B cell (primary cell): ENCODE data around the gene REN. TPM values are rescaled to one million over a fixed set of nuclear protein-coding genes. Genes with fewer than 3 reads are reported as not detected.

ENCODE experiments used
- ATAC-seq: fragments of 200-7000 bp; cut with Tn5 transposase; one replicate; pipeline ENCODE4 v1.10.0; 2021; ENCODE audit warnings: low read depth, mild to moderate bottlenecking, moderate number of reproducible peaks, moderate library complexity
- CTCF ChIA-PET: fragments of 350-600 bp; sonication (Branson Sonifier 250); formaldehyde crosslinking; loops from one replicate; lab custom pipeline; 2021; ENCODE audit warnings: antibody characterized with exemption, inconsistent platforms; lab: Charles Lee
- POLR2A ChIA-PET: fragments of 350-600 bp; sonication (Branson Sonifier 250); formaldehyde crosslinking; loops from one replicate; lab custom pipeline; 2021; ENCODE audit warnings: antibody characterized with exemption; lab: Charles Lee
- DNase-seq: peaks from one replicate; pipeline ENCODE4 v3.0.0; 2013
- H2AFZ ChIP-seq: 2 replicates; pipeline ENCODE4 v1.6.1; 2012; ENCODE audit warnings: mild to moderate bottlenecking, low read depth, low read length; ENCODE audit not compliant: insufficient read depth, poor library complexity, severe bottlenecking
- H3K27ac ChIP-seq, 2 donors: 1 replicate in 1 of 2; 2 replicates in 1 of 2; pipeline ENCODE4 v1.5.1; 2012 to 2013; ENCODE audit warnings: low read length in 2 of 2, mild to moderate bottlenecking in 2 of 2, moderate library complexity in 1 of 2
- H3K27me3 ChIP-seq, 4 experiments: fragments of 200-600 bp in 1 of 4; sonication (generic) in 1 of 4; replicated peaks in 1 of 4; 1 replicate in 2 of 4; 2 replicates in 2 of 4; pipeline versions ENCODE4 v1.6.1 to v1.7.0; 2013 to 2016; ENCODE audit warnings: low read length in 3 of 4, mild to moderate bottlenecking in 2 of 4, mixed read lengths in 1 of 4, moderate library complexity in 1 of 4; ENCODE audit not compliant: insufficient read depth in 4 of 4, control insufficient read depth in 3 of 4; ENCODE audit errors: control extremely low read depth in 1 of 4
- H3K36me3 ChIP-seq, 2 experiments: replicated peaks in 1 of 2; 1 replicate in 1 of 2; 2 replicates in 1 of 2; pipeline versions ENCODE4 v1.6.1 to v1.7.1; 2013; ENCODE audit warnings: low read length in 1 of 2; ENCODE audit not compliant: insufficient read depth in 2 of 2, control insufficient read depth in 1 of 2; ENCODE audit errors: control extremely low read depth in 1 of 2, extremely low read depth in 1 of 2
- H3K4me1 ChIP-seq, 2 donors: fragments of 200-600 bp in 1 of 2; sonication (generic) in 1 of 2; 1 replicate in 1 of 2; 2 replicates in 1 of 2; pipeline versions ENCODE4 v1.5.1 to v1.6.1; 2013 to 2017; ENCODE audit warnings: low read length in 2 of 2; ENCODE audit not compliant: control insufficient read depth in 2 of 2, insufficient read depth in 2 of 2
- H3K4me2 ChIP-seq: replicated peaks from 2 replicates; pipeline ENCODE3; 2012; ENCODE audit warnings: mild to moderate bottlenecking, low read depth, low read length; ENCODE audit not compliant: poor library complexity, severe bottlenecking
- H3K4me3 ChIP-seq, 5 experiments: fragments of 200-600 bp in 1 of 5; sonication (generic) in 1 of 5; 1 replicate in 3 of 5; 2 replicates in 2 of 5; pipeline versions ENCODE4 v1.5.1 to v1.7.0; 2011 to 2016; ENCODE audit warnings: low read length in 4 of 5, mild to moderate bottlenecking in 4 of 5, low read depth in 2 of 5, control low read depth in 1 of 5, moderate library complexity in 1 of 5; ENCODE audit not compliant: insufficient read depth in 1 of 5; ENCODE audit errors: control extremely low read depth in 1 of 5, extremely low read depth in 1 of 5
- H3K79me2 ChIP-seq: fragments of 200-600 bp; sonication (generic); one replicate; pipeline ENCODE4 v1.6.0; 2016; ENCODE audit warnings: low read length; ENCODE audit not compliant: control insufficient read depth, insufficient read depth
- H3K9ac ChIP-seq: fragments of 200-600 bp; sonication (generic); 2 replicates; pipeline ENCODE4 v1.6.1; 2017; ENCODE audit warnings: mild to moderate bottlenecking, low read length, moderate library complexity
- H3K9me3 ChIP-seq, 3 donors: one replicate each; pipeline versions ENCODE4 v1.6.1 to v1.7.1; 2013; ENCODE audit warnings: low read length in 2 of 3; ENCODE audit not compliant: control insufficient read depth in 2 of 3, insufficient read depth in 1 of 3; ENCODE audit errors: control extremely low read depth in 1 of 3
- H4K20me1 ChIP-seq: 2 replicates; pipeline ENCODE4 v1.6.0; 2012; ENCODE audit warnings: mild to moderate bottlenecking, low read length; ENCODE audit not compliant: insufficient read depth, control insufficient read depth, poor library complexity, severe bottlenecking
- H3K27ac Mint-ChIP-seq: one replicate; pipeline ENCODE4 v1.8.0; 2021; ENCODE audit warnings: mixed read lengths
- H3K27me3 Mint-ChIP-seq: one replicate; pipeline ENCODE4 v1.8.0; 2021; ENCODE audit warnings: mixed read lengths
- H3K4me1 Mint-ChIP-seq: one replicate; pipeline ENCODE4 v1.8.0; 2021; ENCODE audit warnings: mixed read lengths
- H3K4me3 Mint-ChIP-seq: one replicate; pipeline ENCODE4 v1.8.0; 2021; ENCODE audit warnings: mixed read lengths
- H3K9me3 Mint-ChIP-seq: one replicate; pipeline ENCODE4 v1.8.0; 2022; ENCODE audit warnings: mixed read lengths; ENCODE audit not compliant: insufficient read depth
- EZH2 ChIP-seq: IDR thresholded peaks from 2 replicates; pipeline ENCODE4 v1.6.1; 2012; ENCODE audit warnings: borderline replicate concordance, low read depth, mild to moderate bottlenecking, moderate library complexity, low read length; ENCODE audit not compliant: insufficient read depth, poor library complexity, severe bottlenecking
- WGBS: methylation state at CpG from one replicate; pipeline ENCODE4 v1.1.5; 2013; ENCODE audit warnings: missing lambda C conversion rate; ENCODE audit not compliant: insufficient coverage; 5-methylcytosine and 5-hydroxymethylcytosine counted together
- intact Hi-C: fragments of 100-400 bp; cut with micrococcal nuclease; formaldehyde crosslinking; loops from one replicate; pipeline ENCODE4 v1.10.0; 2022
- polyA plus RNA-seq: library from polyadenylated mRNA; depleted of rRNA; stranded (reverse); fragments of >200 nt; gene quantifications from 2 replicates; pipeline ENCODE4 v1.2.3, GENCODE V29; 2012
- total RNA-seq, 2 donors: library from RNA; stranded (reverse); fragments of 120-200 nt in 1 of 2; gene quantifications; 1 replicate in 1 of 2; 2 replicates in 1 of 2; pipeline versions ENCODE4 v1.2.3 to v1.2.4, GENCODE V29; 2013 to 2022
- TF ChIP-seq, protein P1 (sequence below): fragments of 200-600 bp; IDR thresholded peaks from one replicate; pipeline ENCODE4 v1.8.0; 2022; ENCODE audit warnings: antibody characterized with exemption, mild to moderate bottlenecking

Gene REN
- total and polyA plus RNA-seq, 2 donors (not counting 1 experiment from before 2014, with no cell fraction given): not detected

GRCh38 chr1:204106825-204107224 is 59.3 kb downstream of the REN start:
- H3K27ac ChIP-seq: no peak overlapping the region
- peaks cover 0 to 10% (median 0%) of the 10 kb centered on the region in 4 experiments for H3K27me3 ChIP-seq
- no peaks in the 10 kb centered on the region for H3K36me3 ChIP-seq
- no peak overlapping the region for H2AFZ ChIP-seq
- intact Hi-C loops: no loop called here
- TF ChIP-seq, protein P1, sequence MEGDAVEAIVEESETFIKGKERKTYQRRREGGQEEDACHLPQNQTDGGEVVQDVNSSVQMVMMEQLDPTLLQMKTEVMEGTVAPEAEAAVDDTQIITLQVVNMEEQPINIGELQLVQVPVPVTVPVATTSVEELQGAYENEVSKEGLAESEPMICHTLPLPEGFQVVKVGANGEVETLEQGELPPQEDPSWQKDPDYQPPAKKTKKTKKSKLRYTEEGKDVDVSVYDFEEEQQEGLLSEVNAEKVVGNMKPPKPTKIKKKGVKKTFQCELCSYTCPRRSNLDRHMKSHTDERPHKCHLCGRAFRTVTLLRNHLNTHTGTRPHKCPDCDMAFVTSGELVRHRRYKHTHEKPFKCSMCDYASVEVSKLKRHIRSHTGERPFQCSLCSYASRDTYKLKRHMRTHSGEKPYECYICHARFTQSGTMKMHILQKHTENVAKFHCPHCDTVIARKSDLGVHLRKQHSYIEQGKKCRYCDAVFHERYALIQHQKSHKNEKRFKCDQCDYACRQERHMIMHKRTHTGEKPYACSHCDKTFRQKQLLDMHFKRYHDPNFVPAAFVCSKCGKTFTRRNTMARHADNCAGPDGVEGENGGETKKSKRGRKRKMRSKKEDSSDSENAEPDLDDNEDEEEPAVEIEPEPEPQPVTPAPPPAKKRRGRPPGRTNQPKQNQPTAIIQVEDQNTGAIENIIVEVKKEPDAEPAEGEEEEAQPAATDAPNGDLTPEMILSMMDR: no peak
- no peak for TF ChIP-seq EZH2
- ChIA-PET POLR2A (no interaction called here), CTCF (no interaction called here)
- Mint-ChIP-seq H3K4me3 (no peak overlapping the region), H3K27me3 (peaks cover 3% of the 10 kb centered on the region), H3K27ac (no peak overlapping the region), H3K9me3 (no peaks in the 10 kb centered on the region), H3K4me1 (peaks cover 29% of the 10 kb centered on the region)
- no peaks in the 10 kb centered on the region for H3K79me2 ChIP-seq
- no peaks in the 10 kb centered on the region for H3K9me3 ChIP-seq
- H3K4me2 ChIP-seq: no peak overlapping the region
- DNase-seq (no peak), ATAC-seq (no peak)
- H3K9ac ChIP-seq: no peak overlapping the region
- H3K4me3 ChIP-seq: no peak overlapping the region
- WGBS: no CpG with 5 or more reads among the region's 1 CpG
- H4K20me1 ChIP-seq: no peaks in the 10 kb centered on the region
- peaks cover 33% of the 10 kb centered on the region in 2 donors for H3K4me1 ChIP-seq

- ChIA-PET POLR2A (no interaction called here), CTCF (no interaction called here)
- Histone ChIP-seq H3K36me3 (no peaks in the 10 kb centered on the region), H3K9ac (no peak overlapping the region), H4K20me1 (no peaks in the 10 kb centered on the region), H2AFZ (peak overlapping the region; percentile 69), H3K4me3 (no peak overlapping the region), H3K27me3 (peaks cover 0 to 18% (median 0%) of the 10 kb centered on the region in 4 experiments), H3K79me2 (no peaks in the 10 kb centered on the region), H3K4me1 (peaks cover 33 to 35% of the 10 kb centered on the region in 2 donors), H3K9me3 (no peaks in the 10 kb centered on the region), H3K4me2 (peak overlapping the region; percentile 69), H3K27ac (no peak overlapping the region)
- peak overlapping the region; percentile 46 for H3K4me3 Mint-ChIP-seq
- no peaks in the 10 kb centered on the region for H3K9me3 Mint-ChIP-seq
- DNase-seq (no peak), ATAC-seq (no peak)
- H3K4me1 Mint-ChIP-seq: peaks cover 29% of the 10 kb centered on the region
- TF ChIP-seq EZH2: no peak
- TF ChIP-seq, protein P1: no peak
- H3K27me3 Mint-ChIP-seq: peaks cover 9% of the 10 kb centered on the region
- 30% methylated on average over 4 of the region's 6 CpGs for WGBS
- peak overlapping the region; percentile 54 for H3K27ac Mint-ChIP-seq
- intact Hi-C loops: no loop called here
Observed at GRCh38 chr1:204105131-204105515, 61.0 kb downstream of the REN start.

Other genes with a start within 250 kb of the REN start
- 0.15 TPM in 2 replicates for gene SOX13, start 93.2 kb downstream of the REN start, total RNA-seq
- gene SOX13, start 93.2 kb downstream of the REN start, polyA plus RNA-seq: 0.19 and 1.3 TPM in 2 replicates
- 1.5 and 2.8 TPM in 2 replicates for gene ETNK2, start 14.3 kb downstream of the REN start, total RNA-seq
- 0.49 and 1.3 TPM in 2 replicates for gene ETNK2, start 14.3 kb downstream of the REN start, polyA plus RNA-seq
- not detected in 2 replicates for gene KISS1, start 30.2 kb upstream of the REN start, total RNA-seq
- gene KISS1, start 30.2 kb upstream of the REN start, polyA plus RNA-seq: not detected in 2 replicates
- gene GOLT1A, start 47.7 kb upstream of the REN start, total RNA-seq: not detected in 2 replicates
- 0.17 TPM in 1 of 2 replicates, not detected in the other for gene GOLT1A, start 47.7 kb upstream of the REN start, polyA plus RNA-seq
- 0.47 and 0.92 TPM in 2 replicates for gene PLEKHA6, start 193.6 kb upstream of the REN start, total RNA-seq
- gene PLEKHA6, start 193.6 kb upstream of the REN start, polyA plus RNA-seq: 0.20 and 0.31 TPM in 2 replicates
- 65.7 and 68.0 TPM in 2 replicates for gene PPP1R15B, start 245.5 kb upstream of the REN start, total RNA-seq
- gene PPP1R15B, start 245.5 kb upstream of the REN start, polyA plus RNA-seq: 137 and 144 TPM in 2 replicates